AG04450 (cell line): Measurements from ENCODE around the gene ZFTA. TPM values are rescaled to one million over a fixed set of nuclear protein-coding genes. Genes with fewer than 3 reads are reported as not detected.

ENCODE experiments used
- CTCF ChIA-PET: fragments of 300-600, 350-600 bp; formaldehyde crosslinking; extraction: SDS; loops from one replicate; lab custom pipeline; 2022; ENCODE audit warnings: antibody characterized with exemption, inconsistent platforms; lab: Charles Lee
- POLR2A ChIA-PET: fragments of 350-600 bp; formaldehyde crosslinking; extraction: SDS; loops from one replicate; lab custom pipeline; 2021; ENCODE audit warnings: antibody characterized with exemption, inconsistent platforms; lab: Yijun Ruan, JAX
- DNase-seq: peaks from one replicate; pipeline ENCODE4 v3.0.0-alpha.2; 2011; ENCODE audit warnings: low read depth, low spot score
- H3K27ac ChIP-seq: one replicate; pipeline ENCODE4 v1.5.1; 2012; ENCODE audit warnings: low read depth, low read length, control low read depth
- H3K27me3 ChIP-seq: one replicate; pipeline ENCODE4 v1.6.0; 2012; ENCODE audit warnings: low read length; ENCODE audit not compliant: control insufficient read depth, insufficient read depth
- H3K4me3 ChIP-seq: 2 replicates; pipeline ENCODE4 v1.5.1; 2011; ENCODE audit warnings: mild to moderate bottlenecking, low read depth, low read length, control low read depth
- H3K9me3 ChIP-seq: 2 replicates; pipeline ENCODE4 v1.5.1; 2012; ENCODE audit warnings: low read length; ENCODE audit not compliant: control insufficient read depth, insufficient read depth
- CTCF ChIP-seq: IDR thresholded peaks from 2 replicates; pipeline ENCODE4 v1.5.1; 2011; ENCODE audit warnings: low read depth, low read length, control low read depth, inconsistent platforms
- polyA plus RNA-seq: library from polyadenylated mRNA; depleted of rRNA; stranded (reverse); fragments of >200 nt; gene quantifications from 2 replicates; pipeline ENCODE4 v1.2.3, GENCODE V29; 2011

The ZFTA gene
- polyA plus RNA-seq, 1 experiment = 8.6 TPM

GRCh38 chr11:63765688-63766241 is 2.8 kb downstream of the ZFTA start:
- Histone ChIP-seq H3K4me3 (no peak overlapping the region), H3K27me3 (no peaks in the 10 kb centered on the region), H3K9me3 (no peaks in the 10 kb centered on the region), H3K27ac (no peak overlapping the region)
- DNase-seq = no peak
- ChIA-PET POLR2A (no interaction called here), CTCF (interaction anchor here (1.3 to 1.5 kb wide), 2 partner anchors 180 to 287 kb away, joined by 3 to 7 read pairs; no protein-coding TSS in a partner anchor)
- TF ChIP-seq CTCF = no peak

GRCh38 chr11:63764679-63765647 is 3.6 kb downstream of the ZFTA start:
- POLR2A ChIA-PET = interaction anchor here (1.1 kb wide), 1 partner anchor 95 kb away, joined by 3 read pairs; no protein-coding TSS in a partner anchor
- no peak overlapping the region for H3K4me3 ChIP-seq
- no peak for TF ChIP-seq CTCF
- H3K27me3 ChIP-seq = no peaks in the 10 kb centered on the region
- CTCF ChIA-PET = interaction anchor here (1.5 kb wide), 1 partner anchor 181 kb away, joined by 7 read pairs; no protein-coding TSS in a partner anchor
- H3K27ac ChIP-seq = no peak overlapping the region
- DNase-seq = no peak
- no peaks in the 10 kb centered on the region for H3K9me3 ChIP-seq

GRCh38 chr11:63764340-63764678 is 4.3 kb downstream of the ZFTA start:
- no peak overlapping the region for H3K4me3 ChIP-seq
- ChIA-PET CTCF (no interaction called here), POLR2A (interaction anchor here (0.6 to 1.1 kb wide), 2 partner anchors 94 to 109 kb away, joined by 3 to 4 read pairs; no protein-coding TSS in a partner anchor)
- no peaks in the 10 kb centered on the region for H3K27me3 ChIP-seq
- DNase-seq = no peak
- no peak overlapping the region for H3K27ac ChIP-seq
- no peaks in the 10 kb centered on the region for H3K9me3 ChIP-seq
- no peak for TF ChIP-seq CTCF

GRCh38 chr11:63763496-63764339 is 4.9 kb downstream of the ZFTA start:
- Histone ChIP-seq H3K27ac (no peak overlapping the region), H3K9me3 (no peaks in the 10 kb centered on the region), H3K4me3 (no peak overlapping the region), H3K27me3 (no peaks in the 10 kb centered on the region)
- TF ChIP-seq CTCF = no peak
- POLR2A ChIA-PET = interaction anchor here (0.6 to 1.1 kb wide), 2 partner anchors 93 to 108 kb away, joined by 3 to 4 read pairs; no protein-coding TSS in a partner anchor
- no peak for DNase-seq
- CTCF ChIA-PET = no interaction called here
